Heart left ventricle (tissue), 16 donors: ENCODE data around the gene CCDC18. TPM values are rescaled to one million over a fixed set of nuclear protein-coding genes. Genes with fewer than 3 reads are reported as not detected.

Source experiments
- ATAC-seq, 4 donors: fragments of 200-7000 bp; cut with Tn5 transposase; one replicate each; pipeline ENCODE4 v1.9.1; 2020 to 2022; ENCODE audit warnings: moderate library complexity in 4 of 4, mild to moderate bottlenecking in 3 of 4, moderate number of reproducible peaks in 1 of 4
- DNase-seq, 5 donors: peaks; one replicate each; pipeline ENCODE4 v3.0.0-alpha.2; 2020
- H3K27ac ChIP-seq, 12 donors: fragments of 200-600 bp; sonication (generic) in 4 of 12; one replicate each; pipeline versions ENCODE4 v1.5.0 to v1.8.0; 2016 to 2022; ENCODE audit warnings: mild to moderate bottlenecking in 2 of 12
- H3K27me3 ChIP-seq, 9 donors: fragments of 200-600 bp; sonication (generic) in 2 of 9; one replicate each; pipeline versions ENCODE4 v1.5.1 to v1.8.0; 2016 to 2022; ENCODE audit warnings: mild to moderate bottlenecking in 3 of 9
- H3K36me3 ChIP-seq, 9 donors: fragments of 200-600 bp; sonication (generic) in 2 of 9; one replicate each; pipeline versions ENCODE4 v1.5.0 to v1.8.0; 2018 to 2022; ENCODE audit warnings: mild to moderate bottlenecking in 2 of 9
- H3K4me1 ChIP-seq, 12 donors: fragments of 200-600 bp; sonication (generic) in 4 of 12; one replicate each; pipeline versions ENCODE4 v1.5.0 to v1.8.0; 2016 to 2022; ENCODE audit warnings: mild to moderate bottlenecking in 3 of 12
- H3K4me3 ChIP-seq, 12 donors: fragments of 200-600 bp; sonication (generic) in 4 of 12; one replicate each; pipeline versions ENCODE4 v1.5.0 to v1.8.0; 2017 to 2022; ENCODE audit warnings: mild to moderate bottlenecking in 9 of 12, moderate library complexity in 4 of 12
- H3K9me3 ChIP-seq, 12 donors: fragments of 200-600 bp; sonication (generic) in 4 of 12; one replicate each; pipeline versions ENCODE4 v1.5.0 to v1.8.0; 2016 to 2022; ENCODE audit warnings: mild to moderate bottlenecking in 1 of 12
- CTCF ChIP-seq, 12 donors: fragments of 200-600 bp; sonication (generic) in 4 of 12; IDR thresholded peaks; one replicate each; pipeline versions ENCODE4 v1.5.0 to v1.8.0; 2018 to 2022; ENCODE audit warnings: antibody characterized with exemption in 12 of 12, mild to moderate bottlenecking in 5 of 12
- POLR2A ChIP-seq, 2 donors: fragments of 450-650 bp; IDR thresholded peaks; one replicate each; pipeline ENCODE4 v1.6.1; 2017; ENCODE audit warnings: antibody characterized with exemption in 2 of 2, mild to moderate bottlenecking in 2 of 2, moderate library complexity in 2 of 2
- WGBS, 4 donors: extraction: QIAGEN DNeasy Blood & Tissue Kit in 2 of 4; methylation state at CpG; one replicate each; pipeline versions ENCODE4 v1.1.5 to v1.1.7; 2013 to 2018; 5-methylcytosine and 5-hydroxymethylcytosine counted together
- intact Hi-C, 10 donors: fragments of 100-400 bp; cut with DNase I; formaldehyde crosslinking; loops; one replicate each; pipeline versions ENCODE4 v1.11.1 to v1.14.2; 2022
- polyA plus RNA-seq, 2 donors: library from polyadenylated mRNA; stranded (reverse); fragments of 200-250 nt; gene quantifications; one replicate each; pipeline ENCODE4 v1.2.3, GENCODE V29; 2013
- total RNA-seq, 9 donors: library from RNA; depleted of rRNA in 2 of 9; stranded (reverse); fragments of >200 nt in 2 of 9; fragmentation: NEBNext Ultra II Directional in 3 of 9; extraction: Animal tissue kit (Norgen Biotek cat#: 25700) in 3 of 9; gene quantifications; one replicate each; pipeline versions ENCODE4 v1.1.0 to v1.2.4, GENCODE V29; 2016 to 2023
- donor health status: ischemic (EF 13 %, LVEDD 7.1; RV severe dilation, severe dysfunction).
- donor health status: healthy with polysubstance abuse.
- donor health status: DM: no; HTN: yes; CAD: no.
- donor health status: DM: no; HTN: no; CAD: no.
- donor health status: ischemic (EF 25% LVEDD 6.9; RV normal size, moderate dysfunction).
- donor health status: ischemic (EF 25% LVEDD 5.7; RV mildly dilated, moderate dysfunction).
- donor health status: healthy.
- donor health status: DM: yes; HTN: yes; CAD: no.
- donor health status: ischemic (EF 35%, LVEDD 5.7; RV mildly dilated, moderate dysfunction).
- donor health status: nonischemic (EF 11% LVEDD 7.7; RV severe dilation, severe dysfunction).
- donor health status: DM: yes; HTN: yes; CAD: no.
- donor health status: PGD.
- donor health status: ischemic (EF 29% LVEDD 5.4; RV normal size, mild dysfunction).
- donor health status: nonischemic (EF 23%, LVEDD 6.1; RV moderate dilation, normal function).

The CCDC18 gene
- total and polyA plus RNA-seq, 11 donors = 1.7 to 8.9 (median 3.4) TPM

- Histone ChIP-seq H3K4me1 (peaks cover 0 to 4% (median 0%) of the 10 kb centered on the region in 12 donors), H3K27ac (no peak overlapping the region), H3K27me3 (no peaks in the 10 kb centered on the region), H3K4me3 (no peak overlapping the region), H3K9me3 (no peaks in the 10 kb centered on the region), H3K36me3 (peaks cover 0 to 25% (median 3%) of the 10 kb centered on the region in 9 donors)
- DNase-seq (no peak), ATAC-seq (no peak)
- intact Hi-C loops = loop anchor here in 9 of 10 donors (5.0 to 10.0 kb wide), 8 partner anchors 123 to 573 kb away; partner anchors contain the start of gene DNTTIP2 (in 1 of the 9)
- 82 to 88% (median 86%) methylated on average over 5 of the region's 5 CpGs for WGBS, 4 donors
- no peak for TF ChIP-seq POLR2A (IDR thresholded peaks at IDR 0.05)
- TF ChIP-seq CTCF (IDR thresholded peaks at IDR 0.05) = no peak
Observed at GRCh38 chr1:93302078-93302477, 121.6 kb downstream of the CCDC18 start.

GRCh38 chr1:93304716-93305138 lies 124.2 kb downstream of the CCDC18 start:
- H3K27ac ChIP-seq = no peak overlapping the region
- no peaks in the 10 kb centered on the region for H3K9me3 ChIP-seq
- H3K4me1 ChIP-seq = peaks cover 0 to 5% (median 0%) of the 10 kb centered on the region in 12 donors
- ATAC-seq (peak in 3 of 4 donors; percentile 65 to 74 (median 70)), DNase-seq (peak in 2 of 5 donors; percentile 30 to 41)
- intact Hi-C loops = loop anchor here (2.0 to 10.0 kb wide), 13 partner anchors 43 to 570 kb away; partner anchors contain the start of genes DR1 (in 2 of the 10) and DNTTIP2 (in 1 of the 10)
- H3K4me3 ChIP-seq = no peak overlapping the region
- TF ChIP-seq CTCF (IDR thresholded peaks at IDR 0.05) = peak; percentile 80 to 96 (median 90)
- TF ChIP-seq POLR2A (IDR thresholded peaks at IDR 0.05) = no peak
- 29 to 36% (median 35%) methylated on average over 2 of the region's 2 CpGs for WGBS, 4 donors
- H3K36me3 ChIP-seq = peaks cover 0 to 25% (median 1%) of the 10 kb centered on the region in 9 donors
- H3K27me3 ChIP-seq = no peaks in the 10 kb centered on the region

GRCh38 chr1:93306920-93307319 lies 126.4 kb downstream of the CCDC18 start:
- Histone ChIP-seq H3K27me3 (no peaks in the 10 kb centered on the region), H3K27ac (no peak overlapping the region), H3K4me1 (peaks cover 0 to 5% (median 0%) of the 10 kb centered on the region in 12 donors), H3K36me3 (peaks cover 0 to 19% (median 0%) of the 10 kb centered on the region in 9 donors), H3K9me3 (no peaks in the 10 kb centered on the region), H3K4me3 (no peak overlapping the region)
- DNase-seq = no peak
- no peak for ATAC-seq
- intact Hi-C loops = loop anchor here (5.0 to 10.0 kb wide), 10 partner anchors 40 to 568 kb away; partner anchors contain the start of genes DR1 (in 2 of the 10) and DNTTIP2 (in 1 of the 10)
- TF ChIP-seq CTCF (IDR thresholded peaks at IDR 0.05) (no peak), POLR2A (IDR thresholded peaks at IDR 0.05) (no peak)

GRCh38 chr1:93313026-93313425 lies 132.5 kb downstream of the CCDC18 start:
- Histone ChIP-seq H3K9me3 (no peaks in the 10 kb centered on the region), H3K27me3 (no peaks in the 10 kb centered on the region), H3K36me3 (peaks cover 0 to 16% (median 0%) of the 10 kb centered on the region in 9 donors), H3K4me1 (peaks cover 0 to 3% (median 0%) of the 10 kb centered on the region in 12 donors), H3K27ac (no peak overlapping the region), H3K4me3 (no peak overlapping the region)
- no peak for ATAC-seq
- DNase-seq = no peak
- intact Hi-C loops = no loop called here
- WGBS, 4 donors = 70 to 74% (median 72%) methylated on average over 4 of the region's 4 CpGs
- TF ChIP-seq CTCF (IDR thresholded peaks at IDR 0.05) = no peak
- TF ChIP-seq POLR2A (IDR thresholded peaks at IDR 0.05) = no peak
